ENCODE results near the gene TFEC. TPM values are rescaled to one million over a fixed set of nuclear protein-coding genes. Genes with fewer than 3 reads are reported as not detected.
"Not testable (repeated sequence)": the region's sequence is repeated elsewhere in the genome, so short reads cannot be mapped to it uniquely, and the experiment has no call there.

TFEC gene
- total RNA-seq, 2 experiments from 2014 or later, result not detected

DNA sequence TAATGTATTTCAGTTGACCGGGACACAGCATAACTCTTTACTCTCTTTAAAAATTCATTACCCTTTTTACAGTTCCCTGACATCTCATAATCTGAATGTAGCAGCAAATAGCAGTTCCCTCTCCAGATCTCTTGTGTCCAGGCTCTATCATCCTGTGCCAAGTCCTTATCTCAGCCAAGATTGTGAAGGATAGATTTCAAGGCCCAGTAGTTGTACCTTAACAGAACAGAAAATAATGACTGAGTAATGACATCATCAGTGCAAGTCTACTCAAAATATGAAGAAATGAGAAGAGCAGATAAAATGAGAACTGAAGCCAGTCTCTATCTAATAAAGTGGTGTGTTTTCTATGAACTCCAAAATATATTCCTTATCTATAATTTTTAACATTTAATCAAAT is 92.6 kb downstream of the TFEC start:
- ChIA-PET CTCF (no interaction called here), POLR2A (no interaction called here)
- Mint-ChIP-seq H3K4me3 (no peak overlapping the region), H3K36me3 (ENCODE audit: low read depth) (no peaks in the 10 kb centered on the region), H3K4me1 (ENCODE audit: low read depth) (no peaks in the 10 kb centered on the region), H3K27ac (no peak overlapping the region), H3K27me3 (no peaks in the 10 kb centered on the region), H3K9me3 (no peaks in the 10 kb centered on the region)
- ATAC-seq (no peak), DNase-seq (no peak)
- intact Hi-C loops (cut with micrococcal nuclease), result no loop called here
- TF ChIP-seq, protein P1, sequence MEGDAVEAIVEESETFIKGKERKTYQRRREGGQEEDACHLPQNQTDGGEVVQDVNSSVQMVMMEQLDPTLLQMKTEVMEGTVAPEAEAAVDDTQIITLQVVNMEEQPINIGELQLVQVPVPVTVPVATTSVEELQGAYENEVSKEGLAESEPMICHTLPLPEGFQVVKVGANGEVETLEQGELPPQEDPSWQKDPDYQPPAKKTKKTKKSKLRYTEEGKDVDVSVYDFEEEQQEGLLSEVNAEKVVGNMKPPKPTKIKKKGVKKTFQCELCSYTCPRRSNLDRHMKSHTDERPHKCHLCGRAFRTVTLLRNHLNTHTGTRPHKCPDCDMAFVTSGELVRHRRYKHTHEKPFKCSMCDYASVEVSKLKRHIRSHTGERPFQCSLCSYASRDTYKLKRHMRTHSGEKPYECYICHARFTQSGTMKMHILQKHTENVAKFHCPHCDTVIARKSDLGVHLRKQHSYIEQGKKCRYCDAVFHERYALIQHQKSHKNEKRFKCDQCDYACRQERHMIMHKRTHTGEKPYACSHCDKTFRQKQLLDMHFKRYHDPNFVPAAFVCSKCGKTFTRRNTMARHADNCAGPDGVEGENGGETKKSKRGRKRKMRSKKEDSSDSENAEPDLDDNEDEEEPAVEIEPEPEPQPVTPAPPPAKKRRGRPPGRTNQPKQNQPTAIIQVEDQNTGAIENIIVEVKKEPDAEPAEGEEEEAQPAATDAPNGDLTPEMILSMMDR (IDR thresholded peaks at IDR 0.05), result no peak

DNA sequence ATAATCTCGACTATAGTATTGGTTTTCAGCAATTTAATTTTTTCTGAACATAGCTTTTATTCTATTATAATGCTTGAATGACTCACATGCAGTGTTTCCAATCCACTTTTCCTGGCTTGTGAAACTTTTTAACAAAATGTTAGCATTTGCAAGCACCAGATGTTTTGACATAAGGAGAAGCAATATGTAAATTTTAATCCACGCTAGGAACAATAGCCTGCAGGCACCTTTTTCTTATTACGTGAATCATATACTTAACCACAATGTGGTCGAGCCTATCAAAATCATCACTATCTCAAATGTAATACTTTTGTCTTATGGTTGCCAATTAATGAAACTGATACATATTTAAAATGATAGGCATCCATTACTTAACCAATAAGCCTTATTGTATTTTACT is 97.1 kb downstream of the TFEC start:
- ChIA-PET CTCF (no interaction called here), POLR2A (interaction anchor here (0.8 kb wide), 1 partner anchor 11 kb away, joined by 3 read pairs; no protein-coding TSS in a partner anchor)
- no peaks in the 10 kb centered on the region for H3K9me3 Mint-ChIP-seq
- no peaks in the 10 kb centered on the region for H3K36me3 Mint-ChIP-seq (ENCODE audit: low read depth)
- H3K27me3 Mint-ChIP-seq, result no peaks in the 10 kb centered on the region
- no peak overlapping the region for H3K27ac Mint-ChIP-seq
- intact Hi-C loops (cut with micrococcal nuclease), result no loop called here
- ATAC-seq (no peak), DNase-seq (no peak)
- no peak overlapping the region for H3K4me3 Mint-ChIP-seq
- TF ChIP-seq, protein P1 (IDR thresholded peaks at IDR 0.05), result no peak
- no peaks in the 10 kb centered on the region for H3K4me1 Mint-ChIP-seq (ENCODE audit: low read depth)

DNA sequence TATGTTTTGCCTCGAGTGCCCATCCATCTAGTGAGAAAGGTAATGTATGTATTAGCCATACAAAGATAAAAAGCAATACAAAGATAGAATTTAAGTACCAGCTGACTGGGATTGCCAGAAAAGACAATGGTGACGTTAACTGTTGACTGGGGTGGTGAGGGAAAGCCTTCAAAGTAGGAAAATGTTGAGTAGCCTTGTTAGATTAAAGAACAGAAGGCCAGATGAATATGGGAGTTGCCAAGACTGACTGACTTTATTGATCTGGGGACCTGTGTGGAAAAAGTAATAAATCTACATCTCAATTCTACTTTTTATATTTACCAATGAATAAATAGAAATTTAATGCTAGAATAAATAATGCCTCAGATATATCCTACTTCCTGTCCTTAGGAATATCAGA is 97.7 kb downstream of the TFEC start:
- Mint-ChIP-seq H3K36me3 (ENCODE audit: low read depth) (no peaks in the 10 kb centered on the region), H3K9me3 (no peaks in the 10 kb centered on the region), H3K27me3 (no peaks in the 10 kb centered on the region), H3K4me1 (ENCODE audit: low read depth) (no peaks in the 10 kb centered on the region), H3K27ac (no peak overlapping the region), H3K4me3 (no peak overlapping the region)
- DNase-seq, result no peak
- intact Hi-C loops (cut with micrococcal nuclease), result no loop called here
- ChIA-PET POLR2A (no interaction called here), CTCF (no interaction called here)
- no peak for ATAC-seq
- TF ChIP-seq, protein P1 (IDR thresholded peaks at IDR 0.05), result no peak

DNA sequence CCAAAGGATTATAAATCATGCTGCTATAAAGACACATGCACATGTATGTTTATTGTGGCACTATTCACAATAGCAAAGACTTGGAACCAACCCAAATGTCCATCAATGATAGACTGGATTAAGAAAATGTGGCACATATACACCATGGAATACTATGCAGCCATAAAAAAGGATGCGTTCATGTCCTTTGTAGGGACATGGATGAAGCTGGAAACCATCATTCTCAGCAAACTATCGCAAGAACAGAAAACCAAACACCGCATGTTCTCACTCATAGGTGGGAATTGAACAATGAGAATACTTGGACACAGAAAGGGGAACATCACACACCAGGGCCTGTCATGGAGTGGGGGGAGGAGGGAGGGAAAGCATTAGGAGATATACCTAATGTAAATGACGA is 100.4 kb downstream of the TFEC start:
- ATAC-seq; DNase-seq; POLR2A ChIA-PET; CTCF ChIA-PET; H3K4me3 Mint-ChIP-seq; H3K27me3 Mint-ChIP-seq; intact Hi-C loops (cut with micrococcal nuclease); H3K4me1 Mint-ChIP-seq (ENCODE audit: low read depth); H3K27ac Mint-ChIP-seq; H3K36me3 Mint-ChIP-seq (ENCODE audit: low read depth); H3K9me3 Mint-ChIP-seq: not testable (repeated sequence)

- DNase-seq; H3K9me3 Mint-ChIP-seq; intact Hi-C loops (cut with micrococcal nuclease); POLR2A ChIA-PET; H3K4me1 Mint-ChIP-seq (ENCODE audit: low read depth); ATAC-seq; CTCF ChIA-PET; H3K4me3 Mint-ChIP-seq; H3K27me3 Mint-ChIP-seq; H3K27ac Mint-ChIP-seq; H3K36me3 Mint-ChIP-seq (ENCODE audit: low read depth): not testable (repeated sequence)
Observed at GRCh38 chr7:115929736-115930135, 100.8 kb downstream of the TFEC start.

- DNase-seq (no peak), ATAC-seq (no peak)
- no peaks in the 10 kb centered on the region for H3K27me3 Mint-ChIP-seq
- CTCF ChIA-PET, result no interaction called here
- no peaks in the 10 kb centered on the region for H3K9me3 Mint-ChIP-seq
- intact Hi-C loops (cut with micrococcal nuclease), result no loop called here
- no peak overlapping the region for H3K4me3 Mint-ChIP-seq
- TF ChIP-seq, protein P1 (IDR thresholded peaks at IDR 0.05), result no peak
- H3K27ac Mint-ChIP-seq, result no peak overlapping the region
- H3K4me1 Mint-ChIP-seq (ENCODE audit: low read depth), result no peaks in the 10 kb centered on the region
- POLR2A ChIA-PET, result no interaction called here
- no peaks in the 10 kb centered on the region for H3K36me3 Mint-ChIP-seq (ENCODE audit: low read depth)
Observed at GRCh38 chr7:115924411-115924810, 106.2 kb downstream of the TFEC start.

Measured in activated CD8-positive, alpha-beta T cell treated with anti-CD3 and anti-CD28 coated beads for 36 hours (primary cell).